NCI-H748 (cell line): ENCODE results near the gene AMDHD2.

Experiments used
- DNase-seq: peaks from one replicate; lab custom pipeline; 2025; ENCODE audit not compliant: unreplicated experiment; lab: John Stamatoyannopoulos, UW

The AMDHD2 gene

GRCh38 chr16:2482708-2483534 is 37.2 kb upstream of the AMDHD2 start:
- DNase-seq, result no peak

GRCh38 chr16:2483939-2484897 is 36.0 kb upstream of the AMDHD2 start:
- no peak for DNase-seq

- DNase-seq, result no peak
Measured at GRCh38 chr16:2484898-2485508, 35.2 kb upstream of the AMDHD2 start.

GRCh38 chr16:2485811-2486507 is 34.2 kb upstream of the AMDHD2 start:
- DNase-seq, result no peak

- DNase-seq, result no peak
Measured at GRCh38 chr16:2486645-2487516, 33.3 kb upstream of the AMDHD2 start.

GRCh38 chr16:2487517-2487842 is 32.7 kb upstream of the AMDHD2 start:
- DNase-seq, result no peak

GRCh38 chr16:2487903-2488531 is 32.2 kb upstream of the AMDHD2 start:
- DNase-seq, result no peak

- DNase-seq, result no peak
Measured at GRCh38 chr16:2489581-2489980, 30.6 kb upstream of the AMDHD2 start.

- DNase-seq, result no peak
Measured at GRCh38 chr16:2490190-2491105, 29.7 kb upstream of the AMDHD2 start.

GRCh38 chr16:2492292-2492691 is 27.9 kb upstream of the AMDHD2 start:
- DNase-seq, result no peak

GRCh38 chr16:2493605-2494004 is 26.6 kb upstream of the AMDHD2 start:
- DNase-seq, result no peak

GRCh38 chr16:2494616-2495015 is 25.6 kb upstream of the AMDHD2 start:
- DNase-seq, result no peak

GRCh38 chr16:2495041-2495440 is 25.1 kb upstream of the AMDHD2 start:
- no peak for DNase-seq

GRCh38 chr16:2496223-2497115 is 23.7 kb upstream of the AMDHD2 start:
- no peak for DNase-seq

GRCh38 chr16:2497116-2497630 is 23.0 kb upstream of the AMDHD2 start:
- DNase-seq, result no peak

- no peak for DNase-seq
Measured at GRCh38 chr16:2497695-2498484, 22.3 kb upstream of the AMDHD2 start.
